PFSK-1 (cell line): ENCODE results near the gene GNAT2.

Experiments
- SIN3A ChIP-seq: IDR thresholded peaks from 2 replicates; pipeline ENCODE4 v1.6.1; 2012; ENCODE audit warnings: mild to moderate bottlenecking, low read length, moderate library complexity, borderline replicate concordance; ENCODE audit not compliant: insufficient read depth
- TAF1 ChIP-seq: IDR thresholded peaks from 2 replicates; pipeline ENCODE4 v1.6.1; 2012; ENCODE audit warnings: low read length, control low read depth, borderline replicate concordance; ENCODE audit not compliant: insufficient read depth
- TF ChIP-seq, protein P1 (sequence below), 2 experiments: IDR thresholded peaks; 2 replicates each; pipeline versions ENCODE4 v1.6.1 to v1.8.0; 2011 to 2012; ENCODE audit warnings: low read depth in 2 of 2, low read length in 2 of 2, control low read depth in 1 of 2, inconsistent platforms in 1 of 2, mild to moderate bottlenecking in 1 of 2, moderate library complexity in 1 of 2; ENCODE audit not compliant: insufficient read depth in 1 of 2

- TF ChIP-seq TAF1 (no peak), SIN3A (no peak)
- TF ChIP-seq, protein P1, sequence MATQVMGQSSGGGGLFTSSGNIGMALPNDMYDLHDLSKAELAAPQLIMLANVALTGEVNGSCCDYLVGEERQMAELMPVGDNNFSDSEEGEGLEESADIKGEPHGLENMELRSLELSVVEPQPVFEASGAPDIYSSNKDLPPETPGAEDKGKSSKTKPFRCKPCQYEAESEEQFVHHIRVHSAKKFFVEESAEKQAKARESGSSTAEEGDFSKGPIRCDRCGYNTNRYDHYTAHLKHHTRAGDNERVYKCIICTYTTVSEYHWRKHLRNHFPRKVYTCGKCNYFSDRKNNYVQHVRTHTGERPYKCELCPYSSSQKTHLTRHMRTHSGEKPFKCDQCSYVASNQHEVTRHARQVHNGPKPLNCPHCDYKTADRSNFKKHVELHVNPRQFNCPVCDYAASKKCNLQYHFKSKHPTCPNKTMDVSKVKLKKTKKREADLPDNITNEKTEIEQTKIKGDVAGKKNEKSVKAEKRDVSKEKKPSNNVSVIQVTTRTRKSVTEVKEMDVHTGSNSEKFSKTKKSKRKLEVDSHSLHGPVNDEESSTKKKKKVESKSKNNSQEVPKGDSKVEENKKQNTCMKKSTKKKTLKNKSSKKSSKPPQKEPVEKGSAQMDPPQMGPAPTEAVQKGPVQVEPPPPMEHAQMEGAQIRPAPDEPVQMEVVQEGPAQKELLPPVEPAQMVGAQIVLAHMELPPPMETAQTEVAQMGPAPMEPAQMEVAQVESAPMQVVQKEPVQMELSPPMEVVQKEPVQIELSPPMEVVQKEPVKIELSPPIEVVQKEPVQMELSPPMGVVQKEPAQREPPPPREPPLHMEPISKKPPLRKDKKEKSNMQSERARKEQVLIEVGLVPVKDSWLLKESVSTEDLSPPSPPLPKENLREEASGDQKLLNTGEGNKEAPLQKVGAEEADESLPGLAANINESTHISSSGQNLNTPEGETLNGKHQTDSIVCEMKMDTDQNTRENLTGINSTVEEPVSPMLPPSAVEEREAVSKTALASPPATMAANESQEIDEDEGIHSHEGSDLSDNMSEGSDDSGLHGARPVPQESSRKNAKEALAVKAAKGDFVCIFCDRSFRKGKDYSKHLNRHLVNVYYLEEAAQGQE (IDR thresholded peaks at IDR 0.05; ENCODE audit: insufficient read depth in 1 of 2, low read depth in 2 of 2, low read length in 2 of 2) = no peak
Measured at GRCh38 chr1:109621379-109622136, 2.1 kb upstream of the GNAT2 start.
